Hepatocyte (in vitro differentiated cells): ENCODE measurements around the gene KMT2E. TPM values are rescaled to one million over a fixed set of nuclear protein-coding genes. Genes with fewer than 3 reads are reported as not detected.
A peak's percentile ranks its signal among the peaks of the same experiment; 100 is the strongest.

Experiments
- DNase-seq: peaks from one replicate; pipeline ENCODE4 v3.0.0-alpha.2; 2016; ENCODE audit warnings: low spot score
- H2AFZ ChIP-seq: fragments of 200-600 bp; sonication (generic); 2 replicates; pipeline ENCODE4 v1.6.0; 2016; ENCODE audit warnings: antibody characterized with exemption, mild to moderate bottlenecking
- H3K27ac ChIP-seq: fragments of 200-600 bp; sonication (generic); 2 replicates; pipeline ENCODE4 v1.5.1; 2016; ENCODE audit warnings: mild to moderate bottlenecking
- H3K27me3 ChIP-seq: fragments of 200-600 bp; sonication (generic); 2 replicates; pipeline ENCODE4 v1.6.1; 2016
- H3K36me3 ChIP-seq: fragments of 200-600 bp; sonication (generic); replicated peaks from 2 replicates; pipeline ENCODE4 v1.5.1; 2016; ENCODE audit warnings: low read depth; ENCODE audit not compliant: insufficient read depth
- H3K4me1 ChIP-seq: fragments of 200-600 bp; sonication (generic); 2 replicates; pipeline ENCODE4 v1.5.1; 2016; ENCODE audit warnings: mild to moderate bottlenecking, moderate library complexity; ENCODE audit not compliant: insufficient read depth
- H3K4me2 ChIP-seq: fragments of 200-600 bp; sonication (generic); 2 replicates; pipeline ENCODE4 v1.6.0; 2016
- H3K4me3 ChIP-seq: fragments of 200-600 bp; sonication (generic); 2 replicates; pipeline ENCODE4 v1.5.1; 2016; ENCODE audit warnings: mild to moderate bottlenecking
- H3K79me2 ChIP-seq: fragments of 200-600 bp; sonication (generic); 2 replicates; pipeline ENCODE4 v1.6.0; 2017; ENCODE audit warnings: mild to moderate bottlenecking
- H3K9me2 ChIP-seq: fragments of 200-600 bp; sonication (generic); replicated peaks from 2 replicates; pipeline ENCODE4 v1.6.0; 2017; ENCODE audit warnings: mild to moderate bottlenecking; ENCODE audit not compliant: insufficient read depth
- H3K9me3 ChIP-seq: fragments of 200-600 bp; sonication (generic); 2 replicates; pipeline ENCODE4 v1.5.1; 2016; ENCODE audit warnings: low read depth, mild to moderate bottlenecking
- H4K20me1 ChIP-seq: fragments of 200-600 bp; sonication (generic); 2 replicates; pipeline ENCODE4 v1.6.0; 2016; ENCODE audit warnings: mild to moderate bottlenecking; ENCODE audit not compliant: insufficient read depth, poor library complexity, severe bottlenecking
- EZH2 ChIP-seq: fragments of 200-600 bp; sonication (generic); IDR thresholded peaks from 2 replicates; pipeline ENCODE4 v1.6.1; 2016; ENCODE audit warnings: antibody characterized with exemption, mild to moderate bottlenecking, borderline replicate concordance
- EZH2phosphoT487 ChIP-seq: fragments of 200-600 bp; sonication (generic); IDR thresholded peaks from one replicate; pipeline ENCODE4 v1.6.1; 2018; ENCODE audit warnings: antibody characterized with exemption, mild to moderate bottlenecking, low read depth, moderate library complexity; ENCODE audit not compliant: unreplicated experiment, severe bottlenecking
- WGBS: methylation state at CpG from one replicate; pipeline ENCODE4 v1.1.6; 2016; ENCODE audit warnings: low lambda C conversion rate; ENCODE audit errors: missing lambda C conversion rate; 5-methylcytosine and 5-hydroxymethylcytosine counted together
- polyA plus RNA-seq: library from polyadenylated mRNA; unstranded; fragments of >200 nt; fragmentation: Nextera tagmentation; extraction: Ambion mirVana; gene quantifications from 2 replicates; pipeline ENCODE4 v1.2.1, GENCODE V29; 2016
- total RNA-seq: library from RNA; depleted of rRNA; stranded (reverse); fragments of >200 nt; gene quantifications from 2 replicates; pipeline ENCODE4 v1.2.3, GENCODE V29; 2014
- TF ChIP-seq, protein P1 (sequence below): fragments of 200-600 bp; sonication (generic); IDR thresholded peaks from 2 replicates; pipeline ENCODE4 v1.5.1; 2016; ENCODE audit warnings: antibody characterized with exemption, mild to moderate bottlenecking; ENCODE audit not compliant: poor library complexity

Gene KMT2E, protein sequence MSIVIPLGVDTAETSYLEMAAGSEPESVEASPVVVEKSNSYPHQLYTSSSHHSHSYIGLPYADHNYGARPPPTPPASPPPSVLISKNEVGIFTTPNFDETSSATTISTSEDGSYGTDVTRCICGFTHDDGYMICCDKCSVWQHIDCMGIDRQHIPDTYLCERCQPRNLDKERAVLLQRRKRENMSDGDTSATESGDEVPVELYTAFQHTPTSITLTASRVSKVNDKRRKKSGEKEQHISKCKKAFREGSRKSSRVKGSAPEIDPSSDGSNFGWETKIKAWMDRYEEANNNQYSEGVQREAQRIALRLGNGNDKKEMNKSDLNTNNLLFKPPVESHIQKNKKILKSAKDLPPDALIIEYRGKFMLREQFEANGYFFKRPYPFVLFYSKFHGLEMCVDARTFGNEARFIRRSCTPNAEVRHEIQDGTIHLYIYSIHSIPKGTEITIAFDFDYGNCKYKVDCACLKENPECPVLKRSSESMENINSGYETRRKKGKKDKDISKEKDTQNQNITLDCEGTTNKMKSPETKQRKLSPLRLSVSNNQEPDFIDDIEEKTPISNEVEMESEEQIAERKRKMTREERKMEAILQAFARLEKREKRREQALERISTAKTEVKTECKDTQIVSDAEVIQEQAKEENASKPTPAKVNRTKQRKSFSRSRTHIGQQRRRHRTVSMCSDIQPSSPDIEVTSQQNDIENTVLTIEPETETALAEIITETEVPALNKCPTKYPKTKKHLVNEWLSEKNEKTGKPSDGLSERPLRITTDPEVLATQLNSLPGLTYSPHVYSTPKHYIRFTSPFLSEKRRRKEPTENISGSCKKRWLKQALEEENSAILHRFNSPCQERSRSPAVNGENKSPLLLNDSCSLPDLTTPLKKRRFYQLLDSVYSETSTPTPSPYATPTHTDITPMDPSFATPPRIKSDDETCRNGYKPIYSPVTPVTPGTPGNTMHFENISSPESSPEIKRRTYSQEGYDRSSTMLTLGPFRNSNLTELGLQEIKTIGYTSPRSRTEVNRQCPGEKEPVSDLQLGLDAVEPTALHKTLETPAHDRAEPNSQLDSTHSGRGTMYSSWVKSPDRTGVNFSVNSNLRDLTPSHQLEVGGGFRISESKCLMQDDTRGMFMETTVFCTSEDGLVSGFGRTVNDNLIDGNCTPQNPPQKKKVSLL (N-terminal part only)
- total RNA-seq (65.8 and 69.7 TPM in 2 replicates), polyA plus RNA-seq (70.8 and 80.7 TPM in 2 replicates)

DNA sequence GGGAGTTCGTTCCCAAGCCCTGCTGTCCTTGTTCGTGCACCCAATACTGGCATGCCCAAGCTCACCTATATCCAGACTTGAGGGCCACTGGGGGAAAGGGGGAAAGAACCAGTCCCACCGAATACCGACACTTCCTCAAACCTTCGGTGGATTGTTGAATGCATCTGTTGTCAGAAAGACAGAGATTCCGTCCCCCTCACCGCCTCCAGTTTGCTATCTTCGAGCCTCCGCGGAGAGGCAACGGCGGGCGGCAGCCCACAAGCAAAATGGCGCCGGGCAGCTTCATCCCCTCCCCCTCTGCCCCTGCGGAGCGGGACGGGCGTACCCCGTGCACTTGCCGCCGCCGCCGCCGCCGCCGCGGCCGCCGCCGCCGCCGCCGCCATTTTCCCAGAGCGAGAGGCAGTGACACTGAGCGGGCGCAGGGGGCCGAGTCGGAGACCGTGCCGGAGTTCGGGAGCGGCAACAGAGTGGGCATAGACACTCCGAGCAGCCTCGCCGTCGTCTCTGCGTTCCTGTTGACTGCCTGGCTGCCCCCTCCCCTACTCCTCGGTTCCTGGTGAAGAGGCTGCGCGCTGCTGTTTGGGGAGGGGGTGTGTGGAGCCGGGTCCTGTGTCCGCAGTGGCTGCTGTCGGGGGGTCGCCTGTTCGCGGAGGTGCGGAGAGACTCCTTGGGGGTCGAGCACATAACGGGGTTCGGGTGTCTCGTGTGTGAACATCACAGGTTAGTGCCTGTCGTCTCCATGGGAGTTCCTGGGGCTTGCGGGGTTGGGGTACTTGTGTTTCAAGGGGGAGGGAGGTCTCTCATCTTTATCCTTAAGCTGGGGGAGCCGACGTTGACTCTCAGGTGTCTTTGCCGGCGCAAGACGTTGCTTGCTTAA is at the start of gene KMT2E:
Gene KMT2E (plus strand): TSS at position 390 of the 877 bp plus-strand sequence. CDS start 26,748 bp downstream, outside the sequence.
- peak within 1 kb of the TSS; percentile 100 for H3K27ac ChIP-seq
- H2AFZ ChIP-seq = peak within 1 kb of the TSS; percentile 51
- WGBS = under 1% methylated on average over 62 of the region's 69 CpGs
- DNase-seq = peak; percentile 95
- H3K4me1 ChIP-seq = peaks cover 20% of the 10 kb centered on the region
- H4K20me1 ChIP-seq = peaks cover 35% of the 10 kb centered on the region
- H3K4me2 ChIP-seq = peak within 1 kb of the TSS; percentile 79
- peak within 1 kb of the TSS; percentile 71 for H3K4me3 ChIP-seq
- TF ChIP-seq, protein P1, sequence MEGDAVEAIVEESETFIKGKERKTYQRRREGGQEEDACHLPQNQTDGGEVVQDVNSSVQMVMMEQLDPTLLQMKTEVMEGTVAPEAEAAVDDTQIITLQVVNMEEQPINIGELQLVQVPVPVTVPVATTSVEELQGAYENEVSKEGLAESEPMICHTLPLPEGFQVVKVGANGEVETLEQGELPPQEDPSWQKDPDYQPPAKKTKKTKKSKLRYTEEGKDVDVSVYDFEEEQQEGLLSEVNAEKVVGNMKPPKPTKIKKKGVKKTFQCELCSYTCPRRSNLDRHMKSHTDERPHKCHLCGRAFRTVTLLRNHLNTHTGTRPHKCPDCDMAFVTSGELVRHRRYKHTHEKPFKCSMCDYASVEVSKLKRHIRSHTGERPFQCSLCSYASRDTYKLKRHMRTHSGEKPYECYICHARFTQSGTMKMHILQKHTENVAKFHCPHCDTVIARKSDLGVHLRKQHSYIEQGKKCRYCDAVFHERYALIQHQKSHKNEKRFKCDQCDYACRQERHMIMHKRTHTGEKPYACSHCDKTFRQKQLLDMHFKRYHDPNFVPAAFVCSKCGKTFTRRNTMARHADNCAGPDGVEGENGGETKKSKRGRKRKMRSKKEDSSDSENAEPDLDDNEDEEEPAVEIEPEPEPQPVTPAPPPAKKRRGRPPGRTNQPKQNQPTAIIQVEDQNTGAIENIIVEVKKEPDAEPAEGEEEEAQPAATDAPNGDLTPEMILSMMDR = no peak
- TF ChIP-seq EZH2phosphoT487 (no peak), EZH2 (no peak)
- H3K36me3 ChIP-seq = no peaks in the 10 kb centered on the region
- no peaks in the 10 kb centered on the region for H3K9me3 ChIP-seq
- H3K79me2 ChIP-seq = peaks cover 83% of the 10 kb centered on the region
- H3K9me2 ChIP-seq = no peaks in the 10 kb centered on the region
- H3K27me3 ChIP-seq = no peaks in the 10 kb centered on the region

DNA sequence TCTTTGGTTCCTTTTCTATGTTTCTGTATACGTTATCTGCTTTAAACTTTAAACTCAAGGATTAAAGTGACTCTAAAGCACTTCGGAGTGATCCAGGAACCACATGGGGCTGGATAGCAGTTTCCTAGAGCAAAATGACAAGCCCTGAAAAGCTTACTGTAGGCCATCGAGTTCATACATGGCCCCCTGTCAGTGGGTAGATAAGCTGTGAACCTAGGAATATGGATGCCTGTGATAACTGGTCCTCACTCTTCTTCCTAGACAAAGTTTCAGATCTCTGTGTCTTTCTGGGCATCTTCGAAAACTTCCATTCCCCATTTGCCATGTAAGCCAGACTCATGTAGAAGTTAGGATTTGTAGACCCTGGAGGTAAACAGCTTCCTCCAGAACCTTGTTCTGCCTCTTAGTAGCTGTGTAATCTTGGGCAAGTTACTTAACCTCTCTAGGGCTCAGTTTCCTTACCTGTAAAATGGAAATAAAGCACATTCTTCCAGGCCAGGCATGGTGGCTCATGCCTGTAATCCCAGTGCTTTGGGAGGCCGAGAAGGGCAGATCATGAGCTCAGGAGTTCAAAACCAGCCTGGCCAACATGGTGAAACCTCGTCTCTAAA is 49.3 kb upstream of the KMT2E start:
- Histone ChIP-seq H3K9me2 (no peaks in the 10 kb centered on the region), H3K4me3 (no peak overlapping the region), H3K27ac (no peak overlapping the region), H4K20me1 (no peaks in the 10 kb centered on the region), H3K4me2 (no peak overlapping the region), H3K36me3 (no peaks in the 10 kb centered on the region), H3K4me1 (peaks cover 8% of the 10 kb centered on the region), H2AFZ (no peak overlapping the region), H3K27me3 (no peaks in the 10 kb centered on the region), H3K79me2 (no peaks in the 10 kb centered on the region), H3K9me3 (no peaks in the 10 kb centered on the region)
- 66% methylated on average over 6 of the region's 6 CpGs for WGBS
- TF ChIP-seq, protein P1 = no peak
- TF ChIP-seq EZH2phosphoT487 (no peak), EZH2 (no peak)
- DNase-seq = no peak

- Histone ChIP-seq H3K4me2 (no peak overlapping the region), H3K4me3 (no peak overlapping the region), H3K27me3 (no peaks in the 10 kb centered on the region), H3K27ac (no peak overlapping the region), H3K36me3 (no peaks in the 10 kb centered on the region), H2AFZ (no peak overlapping the region), H4K20me1 (no peaks in the 10 kb centered on the region), H3K79me2 (no peaks in the 10 kb centered on the region), H3K9me2 (no peaks in the 10 kb centered on the region), H3K4me1 (peaks cover 8% of the 10 kb centered on the region), H3K9me3 (no peaks in the 10 kb centered on the region)
- no peak for DNase-seq
- 96% methylated on average over 2 of the region's 2 CpGs for WGBS
- no peak for TF ChIP-seq EZH2phosphoT487
- TF ChIP-seq, protein P1 = no peak
- TF ChIP-seq EZH2 = no peak
Observed at GRCh38 chr7:104966022-104966421, 48.0 kb upstream of the KMT2E start.
